NCI-H146 (cell line): ENCODE data around the gene PLEKHA7.
A peak's percentile ranks its signal among the peaks of the same experiment; 100 is the strongest.

Experiments used
- DNase-seq: peaks from one replicate; lab custom pipeline; 2025; lab: John Stamatoyannopoulos, UW

PLEKHA7 gene

DNA sequence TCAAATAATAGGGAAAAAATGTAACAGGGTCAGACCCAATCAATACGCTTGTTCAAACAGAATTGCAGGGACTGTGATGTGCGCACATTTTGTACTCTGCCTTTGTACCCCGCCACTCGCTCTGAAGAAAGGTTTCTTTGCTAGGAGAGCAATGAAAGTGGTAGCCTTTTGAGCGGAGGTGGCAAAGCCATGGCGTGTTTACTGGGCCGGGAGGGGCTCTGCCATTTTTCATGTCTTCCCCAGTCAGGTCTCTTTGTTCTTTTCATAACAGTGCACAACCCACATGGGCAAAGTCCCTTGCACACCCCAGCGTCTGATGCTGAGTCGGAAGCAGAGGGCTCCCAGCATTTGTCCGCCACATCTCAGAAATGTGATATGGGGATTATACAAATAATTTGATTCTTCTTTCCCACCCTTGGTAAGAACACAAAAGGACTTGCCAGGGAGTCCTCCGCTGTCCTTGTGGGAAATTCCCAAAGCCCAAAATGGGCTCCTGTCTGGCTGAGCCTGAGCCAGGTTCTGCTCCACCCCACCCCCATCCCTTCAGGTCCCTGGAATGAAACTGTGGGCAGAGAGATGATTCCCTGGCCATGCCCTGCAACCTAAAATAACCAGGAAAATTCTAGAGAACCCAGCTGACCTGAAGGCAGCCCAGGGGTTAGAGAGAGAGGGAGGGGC is 239.1 kb downstream of the PLEKHA7 start:
- no peak for DNase-seq

DNA sequence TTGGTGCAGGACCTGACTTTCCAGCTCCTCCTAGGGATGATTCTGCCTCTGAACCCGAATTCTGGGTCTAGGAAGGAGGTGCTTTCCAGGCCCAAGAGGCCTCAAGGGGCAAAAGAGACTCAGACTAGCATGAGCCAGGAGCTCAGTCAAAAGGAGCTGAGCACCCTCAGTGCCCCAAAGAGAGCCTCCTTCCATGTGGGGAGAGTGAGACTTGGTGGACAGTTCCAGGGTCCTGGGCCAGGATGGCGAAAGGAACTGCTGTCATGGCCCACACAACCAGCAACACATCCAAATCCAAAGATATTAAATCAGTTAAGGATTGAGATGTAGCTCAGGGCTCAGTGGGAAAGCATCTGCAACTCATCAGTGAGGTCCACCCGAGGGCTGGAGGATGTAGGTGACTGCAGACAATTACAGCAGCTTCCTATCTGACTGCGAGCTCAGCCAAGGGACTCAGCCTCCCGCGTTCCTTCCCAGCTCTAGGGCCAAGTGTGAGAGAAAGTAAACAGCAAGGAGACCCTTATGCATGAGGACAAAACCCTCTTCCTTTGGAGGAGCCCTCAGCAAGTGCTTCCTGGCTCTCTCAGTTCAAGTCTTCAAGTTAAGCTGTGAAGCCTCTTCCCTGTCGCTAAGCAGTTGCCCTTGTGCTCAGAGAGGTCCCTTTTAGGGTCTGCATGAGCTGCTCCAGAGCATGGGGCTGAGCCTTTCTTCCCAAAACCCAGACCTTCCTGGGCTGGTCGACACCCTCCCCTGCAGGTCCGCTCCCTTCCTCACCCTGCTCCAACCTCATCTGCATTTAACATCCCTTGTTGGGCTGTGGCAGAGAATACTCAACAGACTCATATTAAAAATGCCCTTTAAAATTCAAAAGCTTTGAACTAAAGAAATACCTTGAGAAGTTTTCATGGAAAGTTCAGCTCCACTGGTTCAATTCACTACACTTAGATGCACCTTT is 240.0 kb downstream of the PLEKHA7 start:
- DNase-seq: no peak

DNA sequence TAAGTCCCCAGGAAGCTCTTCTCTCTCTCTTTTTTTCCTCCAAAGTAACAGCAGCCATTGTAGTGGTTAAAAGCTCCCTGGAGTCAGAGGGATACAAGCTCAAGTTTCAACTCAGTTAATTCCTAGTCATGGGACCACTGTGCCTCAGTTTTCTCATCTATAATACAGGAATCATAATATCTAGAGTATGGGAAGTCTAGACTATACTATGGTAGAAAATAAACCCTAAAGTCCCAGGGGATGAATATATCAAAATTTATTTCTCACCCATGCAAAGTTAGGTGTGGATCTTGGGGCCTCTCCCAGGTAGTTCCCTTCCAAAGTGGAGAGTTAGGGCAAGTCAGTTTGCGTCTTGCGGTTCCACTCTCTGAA is 242.1 kb downstream of the PLEKHA7 start:
- DNase-seq: no peak

DNA sequence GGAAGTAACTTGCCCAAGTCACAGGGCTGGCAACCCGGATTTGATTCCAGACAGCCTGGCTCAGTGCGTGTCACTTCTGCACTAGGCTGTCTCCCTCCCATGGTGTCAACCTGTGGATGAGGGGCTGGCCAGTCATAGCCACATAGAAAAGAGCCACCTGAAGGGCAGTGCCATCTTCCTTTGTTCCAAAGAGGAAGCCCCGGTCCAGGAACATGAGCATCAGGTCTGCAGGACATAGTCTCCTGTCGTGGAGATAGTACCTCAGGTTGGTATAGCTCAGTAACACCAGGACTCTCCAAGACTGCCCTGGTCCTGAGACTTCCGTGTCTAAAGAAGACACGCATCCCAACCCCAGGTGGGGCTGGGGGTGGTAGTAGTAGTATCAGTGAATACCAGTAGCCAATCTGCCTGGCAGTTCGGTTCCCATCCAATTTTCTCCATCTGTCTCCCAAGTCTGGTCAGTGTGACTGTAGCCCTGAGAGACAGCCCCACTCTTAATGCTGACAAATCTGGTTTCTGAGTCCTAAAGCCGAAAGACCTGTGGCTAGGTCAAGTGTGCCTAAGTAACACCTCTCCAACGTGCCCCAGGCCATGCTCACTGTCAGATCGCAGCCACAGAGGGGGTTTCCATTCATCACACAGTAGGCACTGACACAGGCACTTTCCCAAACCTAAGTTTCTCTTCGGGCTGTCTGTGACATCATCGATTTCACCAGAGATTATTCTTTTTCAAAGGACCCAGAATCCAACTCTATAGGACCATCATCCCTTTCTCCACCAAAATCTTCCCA is 242.7 kb downstream of the PLEKHA7 start:
- DNase-seq: no peak

DNA sequence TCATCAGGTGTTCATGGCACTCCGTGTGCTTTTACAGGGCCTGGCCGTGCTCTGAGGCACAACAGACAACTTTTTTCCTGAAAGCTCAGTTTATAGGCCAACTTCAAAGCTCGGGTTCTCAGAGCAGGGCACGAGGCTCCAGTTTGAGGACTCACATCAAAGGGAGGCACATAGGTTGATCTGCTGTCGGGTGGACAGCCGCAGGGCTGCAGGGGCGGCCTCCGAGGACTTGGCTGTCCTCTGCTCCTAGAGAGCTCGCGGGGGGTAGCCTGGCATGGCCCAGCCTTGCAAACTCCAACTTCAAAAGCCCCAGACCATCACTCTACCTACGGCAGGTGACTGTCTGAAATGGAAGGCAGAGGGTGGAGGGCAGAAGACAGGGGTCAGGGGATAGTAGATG is 244.2 kb downstream of the PLEKHA7 start:
- no peak for DNase-seq

DNA sequence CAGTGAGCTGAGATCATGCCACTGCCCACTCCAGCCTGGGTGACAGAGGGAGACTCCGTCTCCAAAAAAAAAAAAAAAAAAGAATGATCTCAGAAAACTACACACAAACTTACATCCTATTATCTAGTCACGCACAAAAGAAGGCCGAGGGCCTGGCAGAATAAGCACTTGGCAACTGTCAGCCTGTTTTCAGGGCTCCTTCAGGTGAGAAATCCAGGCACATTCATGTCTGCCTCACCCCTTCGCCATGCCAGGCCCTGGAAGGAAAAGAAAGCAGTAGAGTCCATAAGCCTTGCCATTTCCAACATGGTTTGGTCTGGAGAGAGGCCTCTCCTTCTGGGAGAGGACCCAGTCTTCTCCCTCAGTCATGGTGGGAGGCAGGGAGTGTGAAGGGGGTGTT is 244.8 kb downstream of the PLEKHA7 start:
- DNase-seq: no peak

DNA sequence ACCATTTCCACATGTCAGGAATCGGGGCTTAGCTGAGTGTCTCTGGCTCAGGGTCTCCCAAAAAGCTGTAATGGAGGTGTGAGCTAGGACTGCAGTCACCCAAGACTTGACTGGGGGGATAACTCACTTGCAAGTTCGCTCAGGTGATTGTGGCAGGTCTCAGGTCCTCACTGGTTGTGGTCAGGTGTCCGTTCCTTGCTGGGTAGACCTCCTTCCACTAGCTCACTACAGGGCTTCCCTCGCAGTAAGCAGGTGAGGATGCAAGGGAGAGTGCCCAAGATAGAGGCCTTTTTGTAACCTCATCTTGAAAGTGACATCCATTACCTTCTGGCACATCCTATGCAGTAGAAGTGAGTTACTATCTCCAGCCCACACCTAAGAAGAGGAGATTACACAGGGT is 246.3 kb downstream of the PLEKHA7 start:
- no peak for DNase-seq

DNA sequence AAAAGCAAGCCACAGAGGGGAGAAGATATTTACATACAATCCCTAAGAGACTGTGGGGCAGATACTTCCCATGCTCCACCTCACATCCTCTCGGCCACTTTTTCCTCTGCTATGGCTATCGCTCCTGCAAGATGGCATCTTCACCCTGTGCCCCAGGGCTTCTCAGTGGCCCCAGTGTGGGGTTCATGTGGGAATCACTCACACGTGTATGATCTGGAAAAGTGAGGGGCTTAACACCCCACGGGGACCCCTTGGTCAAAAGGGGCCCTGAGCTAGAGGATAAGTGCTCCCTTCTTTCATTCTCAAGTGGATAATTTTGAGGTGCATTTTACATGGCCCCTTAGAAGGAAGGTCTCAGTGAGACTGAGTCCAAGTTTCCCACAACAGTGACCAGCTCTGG is 247.1 kb downstream of the PLEKHA7 start:
- DNase-seq: no peak

DNA sequence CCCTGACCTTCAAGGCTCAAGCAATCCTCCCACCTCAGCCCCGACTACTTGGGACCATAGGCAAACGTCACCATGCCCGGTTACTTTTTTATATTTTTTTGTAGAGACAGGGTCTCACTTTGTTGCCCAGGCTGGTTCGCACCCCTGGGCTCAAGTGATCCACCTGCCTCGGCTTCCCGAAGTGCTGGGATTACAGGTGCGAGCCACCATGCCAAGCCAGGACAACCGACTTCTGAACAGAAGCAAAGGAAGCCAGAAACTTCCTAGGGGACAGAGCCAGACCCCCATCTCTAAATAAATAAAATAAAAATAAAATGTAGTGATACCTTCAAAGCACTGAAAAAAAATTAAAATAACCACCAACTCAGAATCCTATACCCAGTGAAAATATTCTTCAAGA is 249.3 kb downstream of the PLEKHA7 start:
- DNase-seq: no peak

DNA sequence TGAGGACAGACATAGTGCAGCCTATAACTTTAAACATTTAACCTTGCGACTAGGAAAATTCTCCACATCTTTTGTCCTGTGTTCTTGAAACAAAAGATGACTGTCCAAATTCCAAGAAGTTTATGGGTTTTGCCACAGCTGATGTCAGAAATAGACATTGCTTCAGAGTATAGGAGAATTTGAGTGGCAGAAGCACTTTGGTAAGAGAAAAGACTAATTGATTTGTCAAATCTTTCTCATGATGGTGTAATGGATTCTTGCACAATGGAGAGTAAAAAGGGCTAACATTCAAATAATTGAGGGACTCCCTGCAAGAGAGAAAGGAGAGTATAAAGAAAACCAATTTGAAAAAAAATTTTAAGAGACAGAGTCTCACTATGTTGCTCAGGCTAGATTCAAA is 250.5 kb downstream of the PLEKHA7 start:
- DNase-seq: no peak

DNA sequence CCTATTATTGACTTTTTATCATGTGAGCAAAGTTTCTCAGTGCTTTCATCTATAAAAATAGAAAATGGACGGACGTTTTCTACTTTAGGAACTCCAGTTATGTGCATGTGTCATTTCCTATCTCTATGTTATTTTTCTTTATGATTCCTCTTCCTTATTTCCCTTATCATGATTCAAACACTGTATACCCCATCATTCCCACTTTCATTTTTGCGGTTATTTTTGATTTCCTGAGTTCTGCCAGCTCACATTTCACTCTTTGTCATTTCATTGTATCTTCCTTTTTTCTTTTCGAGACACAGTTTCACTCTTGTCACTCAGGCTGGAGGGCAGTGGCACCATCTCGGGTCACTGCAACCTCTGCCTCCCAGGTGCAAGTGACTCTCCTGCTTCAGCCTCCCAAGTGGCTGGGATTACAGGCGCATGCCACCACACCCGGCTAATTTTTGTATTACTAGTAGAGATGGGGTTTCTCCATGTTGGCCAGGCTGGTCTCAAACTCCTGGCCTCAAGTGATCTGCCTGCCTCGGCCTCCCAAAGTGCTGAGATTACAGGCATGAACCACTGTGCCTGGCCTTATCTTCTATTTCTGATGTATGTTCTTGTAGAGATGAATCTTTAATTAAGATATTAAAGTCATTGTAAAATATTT is 254.2 kb downstream of the PLEKHA7 start:
- DNase-seq: no peak

DNA sequence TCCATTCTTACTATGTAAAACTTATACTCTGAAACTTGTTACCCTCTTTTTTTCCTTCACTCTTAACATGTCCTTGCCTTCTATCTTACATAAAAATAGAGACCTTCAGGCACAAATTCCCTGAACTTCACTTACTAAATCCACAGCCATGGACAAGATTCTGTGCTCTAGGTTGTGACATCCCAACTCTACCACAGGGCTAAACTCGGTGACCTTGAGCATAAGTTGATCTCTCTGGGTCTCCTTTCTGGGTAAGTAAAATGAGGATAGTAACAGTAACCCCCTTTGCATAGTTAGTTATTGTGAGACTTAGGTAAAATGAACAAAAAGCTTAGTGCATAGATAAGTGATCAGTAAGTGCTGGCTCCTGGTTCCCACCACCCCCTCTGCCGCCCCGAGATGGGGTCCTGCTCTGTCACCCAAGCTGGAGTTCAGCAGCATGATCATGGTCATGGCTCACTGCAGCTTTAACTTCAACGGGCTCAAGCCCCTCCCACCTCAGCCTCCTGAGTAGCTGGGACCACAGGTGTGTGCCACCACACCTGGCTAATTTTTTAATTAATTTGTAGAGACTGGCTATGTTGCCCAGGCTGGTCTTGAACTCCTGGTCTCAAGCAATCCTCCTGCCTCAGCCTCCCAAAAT is 255.7 kb downstream of the PLEKHA7 start:
- DNase-seq: no peak

DNA sequence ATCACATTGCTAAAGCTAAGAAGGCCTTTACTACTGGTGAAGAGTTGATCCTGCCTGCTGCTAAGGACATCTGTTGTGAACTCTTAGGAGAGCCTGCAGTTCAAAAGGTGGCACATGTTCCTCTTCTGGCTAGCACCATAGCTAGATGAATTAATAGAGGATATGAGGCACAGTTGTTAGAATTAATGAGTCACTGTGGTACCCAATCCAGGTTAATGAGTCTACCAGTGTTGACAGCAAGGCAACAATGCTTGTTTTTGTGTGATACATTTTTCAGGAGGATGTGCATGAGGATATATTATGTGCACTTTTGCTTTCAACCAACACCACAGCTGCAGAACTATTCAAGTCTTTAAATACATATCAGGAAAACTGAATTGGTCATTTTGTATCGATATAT is 263.8 kb downstream of the PLEKHA7 start:
- no peak for DNase-seq

DNA sequence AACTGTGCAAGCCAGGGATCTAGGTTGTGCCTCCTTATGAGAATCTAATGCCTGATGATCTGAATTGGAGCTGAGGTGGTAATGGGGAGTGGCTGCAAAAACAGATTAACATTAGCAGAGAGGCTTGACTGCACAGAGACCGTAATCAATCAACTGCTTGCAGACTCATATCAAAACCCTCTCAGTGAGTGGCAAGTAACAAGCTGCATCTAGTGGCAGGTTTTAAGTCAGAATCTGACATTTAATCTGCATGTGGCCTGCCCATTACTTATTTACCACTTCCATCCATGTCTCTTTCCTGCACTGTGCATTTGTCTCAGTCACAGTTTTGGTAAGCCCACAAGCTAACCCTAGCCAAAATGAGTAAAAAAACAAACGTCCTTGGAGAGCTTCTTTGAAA is 264.5 kb downstream of the PLEKHA7 start:
- no peak for DNase-seq

DNA sequence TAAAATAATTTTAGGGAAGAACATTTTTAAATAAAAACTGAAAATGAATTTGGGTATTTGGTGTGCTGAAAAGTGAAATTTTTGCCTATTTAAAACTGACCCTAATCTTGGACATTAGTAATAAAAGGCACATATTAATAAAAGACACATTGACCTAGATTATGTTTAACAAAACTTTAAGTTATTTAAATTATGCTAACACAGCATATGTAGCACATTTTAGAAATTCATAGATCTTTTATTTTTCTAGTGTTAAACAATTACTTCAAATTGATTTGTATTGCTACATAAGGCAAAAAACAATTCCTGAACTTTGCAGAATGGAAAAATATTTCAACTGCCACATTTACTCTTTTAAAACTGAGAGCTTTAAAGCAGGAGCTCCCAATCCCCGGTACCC is 265.1 kb downstream of the PLEKHA7 start:
- DNase-seq: no peak

DNA sequence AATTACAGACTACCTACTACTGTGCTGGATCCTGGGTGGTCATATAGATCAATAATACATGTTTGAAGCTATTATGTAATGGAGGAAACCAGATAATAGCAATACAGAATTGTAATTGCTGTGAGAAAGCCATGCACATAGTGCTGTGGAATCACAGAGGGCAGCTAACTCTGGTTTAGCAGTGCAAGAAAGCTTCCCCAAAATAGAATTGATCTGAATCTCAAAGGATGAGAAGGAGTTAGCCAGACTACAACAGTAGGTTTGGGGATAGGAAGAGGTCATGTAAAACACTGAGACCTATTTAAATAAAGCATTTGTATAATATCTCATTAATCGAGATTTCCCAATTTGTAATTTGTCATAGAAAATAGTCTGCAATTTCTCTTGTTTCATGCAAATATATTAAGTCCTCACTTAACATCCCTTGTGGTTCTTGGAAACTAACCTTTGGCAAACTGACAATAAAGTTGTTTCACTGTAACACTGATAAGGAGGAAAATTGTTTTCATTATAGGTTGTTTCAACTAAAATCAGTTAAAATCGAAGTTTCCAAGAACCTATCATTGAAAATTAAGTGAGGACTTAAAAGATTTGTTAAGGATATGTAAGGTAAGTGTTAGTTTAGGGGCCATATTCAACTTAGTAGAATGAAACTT is 268.1 kb downstream of the PLEKHA7 start:
- peak; percentile 61 for DNase-seq

DNA sequence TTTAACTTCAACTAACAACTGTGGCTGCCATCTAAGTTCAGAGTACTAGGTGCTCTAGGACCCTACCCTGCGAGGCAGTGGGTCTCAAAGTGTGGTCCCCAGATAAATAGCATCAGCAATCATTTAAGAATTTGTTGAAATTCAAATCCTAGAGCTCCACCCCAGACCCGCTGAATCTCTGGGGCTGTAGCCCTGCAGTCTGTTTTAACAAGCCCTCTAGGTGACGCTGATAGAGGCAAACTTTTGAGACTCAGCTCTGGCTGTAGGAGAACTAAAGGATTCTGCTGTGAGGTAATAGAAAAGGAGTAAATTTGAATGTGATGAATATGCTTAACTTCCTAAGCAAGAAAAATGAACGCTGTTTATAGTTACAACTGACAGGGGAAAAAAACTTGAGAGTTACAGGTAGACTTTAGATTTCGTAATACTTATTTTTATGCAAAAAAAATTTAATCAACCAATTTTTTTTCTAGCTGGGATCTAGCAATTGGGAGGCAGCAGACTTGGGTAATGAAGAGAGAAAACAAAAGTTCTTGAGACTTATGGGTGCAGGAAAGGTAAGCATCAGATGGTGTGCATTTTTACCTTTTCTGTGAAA is 270.0 kb downstream of the PLEKHA7 start:
- DNase-seq: no peak

DNA sequence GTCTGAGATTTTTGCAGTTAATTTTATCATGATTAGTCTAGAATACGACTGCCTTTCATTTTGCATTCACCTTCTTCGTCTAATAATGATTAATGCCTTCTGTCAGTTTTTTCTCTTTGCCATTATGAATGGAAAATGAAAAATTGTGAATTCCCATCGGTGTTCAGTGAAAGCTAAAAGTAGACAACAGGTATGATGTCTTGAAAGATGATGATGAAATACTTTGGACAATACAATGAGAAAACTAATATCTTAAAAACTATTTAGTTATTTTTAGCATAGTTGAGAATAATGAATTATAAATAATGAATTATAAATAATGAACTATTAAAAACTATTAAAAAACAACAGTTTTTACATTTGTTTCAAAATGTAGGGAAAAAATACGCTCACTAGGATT is 270.7 kb downstream of the PLEKHA7 start:
- DNase-seq: no peak

DNA sequence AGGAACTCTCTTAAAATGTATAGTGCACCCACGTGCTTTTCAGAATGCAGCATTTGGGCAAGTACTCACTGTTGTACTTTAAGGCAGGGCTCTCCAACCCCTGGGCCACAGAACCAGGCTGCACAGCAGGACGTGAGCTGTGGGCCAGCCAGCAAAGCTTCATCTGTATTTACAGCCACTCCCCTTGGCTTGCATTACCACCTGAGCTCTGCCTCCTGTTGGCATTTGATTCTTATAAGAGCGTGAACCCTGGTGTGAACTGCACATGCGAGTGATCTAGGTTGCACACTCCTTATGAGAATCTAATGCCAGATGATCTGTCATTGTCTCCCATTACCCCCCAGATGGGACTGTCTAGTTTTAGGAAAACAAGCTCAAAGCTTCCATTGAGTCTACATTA is 272.7 kb downstream of the PLEKHA7 start:
- peak; percentile 2 for DNase-seq

DNA sequence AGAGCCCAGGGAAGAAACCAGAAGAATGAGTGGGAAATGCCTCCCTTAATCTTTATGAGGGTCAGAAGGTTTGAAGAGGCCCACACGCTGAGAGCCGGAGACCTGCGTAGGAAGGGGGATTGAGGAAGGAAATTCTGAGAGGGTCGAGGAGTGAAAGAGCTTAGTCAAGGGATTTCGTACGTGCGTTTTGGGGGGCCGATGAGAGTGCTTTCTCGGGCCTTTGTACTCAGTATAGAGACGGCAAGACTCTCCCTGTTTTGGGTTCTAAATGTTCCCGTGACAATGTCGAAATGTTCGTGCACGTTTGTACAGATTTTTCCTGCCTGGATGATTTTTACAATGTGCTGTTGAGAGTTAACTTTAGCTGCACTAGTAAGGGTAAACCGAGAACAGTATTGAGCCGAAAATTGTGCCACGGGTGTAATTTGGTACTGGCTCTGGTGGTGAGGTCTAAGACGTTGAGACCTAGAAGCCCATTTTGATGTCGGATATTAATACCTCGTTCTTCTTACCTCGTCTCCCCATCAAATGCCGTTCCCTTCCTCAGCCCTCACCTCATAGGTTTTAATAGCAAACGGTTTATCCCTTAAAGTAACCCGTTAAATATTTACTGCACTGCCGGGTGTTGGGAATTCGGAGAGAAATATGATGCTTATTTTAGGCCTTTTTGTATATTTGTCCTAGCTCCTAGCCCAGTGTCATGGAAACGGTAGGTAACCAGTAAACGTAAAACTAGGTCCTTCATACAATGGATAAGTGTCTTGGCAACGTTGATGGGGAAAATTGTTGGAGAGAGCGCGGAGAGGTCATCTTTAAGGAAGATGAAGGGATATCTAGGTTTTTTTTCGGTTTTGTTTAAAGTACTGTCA is 275.0 kb downstream of the PLEKHA7 start:
- DNase-seq: peak; percentile 16
